Measurements from ENCODE around the gene MNT.

MNT gene

DNA sequence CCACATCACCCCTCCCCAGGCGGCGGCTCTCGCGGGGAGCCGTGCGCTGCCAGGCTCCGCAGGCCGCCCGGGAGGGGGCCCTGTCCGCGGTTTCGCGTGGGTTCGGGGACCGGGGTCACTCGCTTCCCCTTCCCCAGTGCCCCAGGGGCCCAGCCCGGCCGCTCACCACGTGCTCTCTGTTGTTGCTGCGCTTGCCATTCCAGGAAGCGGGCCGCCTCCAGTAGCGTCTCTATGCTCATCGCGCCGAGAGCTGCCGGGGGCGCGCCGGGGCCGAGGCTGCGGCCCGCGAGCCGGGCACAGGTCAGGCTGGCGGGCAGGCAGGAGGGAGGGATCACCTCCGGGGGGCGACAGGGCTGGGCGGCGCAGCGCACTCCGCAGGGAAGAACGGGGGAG is 390 bp downstream of the MNT start:
- Histone ChIP-seq H3K27me3 (no peaks in the 10 kb centered on the region), H3K36me3 (no peaks in the 10 kb centered on the region), H3K9me3 (no peaks in the 10 kb centered on the region), H3K4me3 (ENCODE audit: low read depth in 1 of 2, low read length in 1 of 2) (peak overlapping the region; percentile 69 to 95), H3K4me1 (ENCODE audit: control insufficient read depth in 1 of 2, insufficient read depth in 1 of 2, low read depth in 1 of 2, low read length in 1 of 2) (peaks cover 75 to 82% of the 10 kb centered on the region in 2 experiments), H3K27ac (peak overlapping the region; percentile 100)
- peak; percentile 10 for TF ChIP-seq CTCF (IDR thresholded peaks at IDR 0.05)

GRCh38 chr17:2399572-2400473 is 1.0 kb downstream of the MNT start:
- peaks cover 79 to 85% of the 10 kb centered on the region in 2 experiments for H3K4me1 ChIP-seq (ENCODE audit: control insufficient read depth in 1 of 2, insufficient read depth in 1 of 2, low read depth in 1 of 2, low read length in 1 of 2)
- peak; percentile 13 for TF ChIP-seq CTCF (IDR thresholded peaks at IDR 0.05)
- peak overlapping the region; percentile 69 to 95 for H3K4me3 ChIP-seq (ENCODE audit: low read depth in 1 of 2, low read length in 1 of 2)
- H3K9me3 ChIP-seq, result no peaks in the 10 kb centered on the region
- no peaks in the 10 kb centered on the region for H3K27me3 ChIP-seq
- no peaks in the 10 kb centered on the region for H3K36me3 ChIP-seq
- peak overlapping the region; percentile 100 for H3K27ac ChIP-seq

GRCh38 chr17:2398655-2399571 is 1.9 kb downstream of the MNT start:
- no peak for TF ChIP-seq CTCF (IDR thresholded peaks at IDR 0.05)
- H3K4me3 ChIP-seq (ENCODE audit: low read depth in 1 of 2, low read length in 1 of 2), result peak overlapping the region; percentile 69 to 95
- H3K27me3 ChIP-seq, result no peaks in the 10 kb centered on the region
- peaks cover 78 to 87% of the 10 kb centered on the region in 2 experiments for H3K4me1 ChIP-seq (ENCODE audit: control insufficient read depth in 1 of 2, insufficient read depth in 1 of 2, low read depth in 1 of 2, low read length in 1 of 2)
- no peaks in the 10 kb centered on the region for H3K36me3 ChIP-seq
- no peaks in the 10 kb centered on the region for H3K9me3 ChIP-seq
- H3K27ac ChIP-seq, result peak overlapping the region; percentile 100

GRCh38 chr17:2398182-2398581 is 2.7 kb downstream of the MNT start:
- Histone ChIP-seq H3K4me1 (ENCODE audit: control insufficient read depth in 1 of 2, insufficient read depth in 1 of 2, low read depth in 1 of 2, low read length in 1 of 2) (peaks cover 71 to 83% of the 10 kb centered on the region in 2 experiments), H3K4me3 (ENCODE audit: low read depth in 1 of 2, low read length in 1 of 2) (peak overlapping the region; percentile 69 to 95), H3K27ac (peak overlapping the region; percentile 100), H3K36me3 (no peaks in the 10 kb centered on the region), H3K9me3 (no peaks in the 10 kb centered on the region), H3K27me3 (no peaks in the 10 kb centered on the region)
- TF ChIP-seq CTCF (IDR thresholded peaks at IDR 0.05), result no peak

DNA sequence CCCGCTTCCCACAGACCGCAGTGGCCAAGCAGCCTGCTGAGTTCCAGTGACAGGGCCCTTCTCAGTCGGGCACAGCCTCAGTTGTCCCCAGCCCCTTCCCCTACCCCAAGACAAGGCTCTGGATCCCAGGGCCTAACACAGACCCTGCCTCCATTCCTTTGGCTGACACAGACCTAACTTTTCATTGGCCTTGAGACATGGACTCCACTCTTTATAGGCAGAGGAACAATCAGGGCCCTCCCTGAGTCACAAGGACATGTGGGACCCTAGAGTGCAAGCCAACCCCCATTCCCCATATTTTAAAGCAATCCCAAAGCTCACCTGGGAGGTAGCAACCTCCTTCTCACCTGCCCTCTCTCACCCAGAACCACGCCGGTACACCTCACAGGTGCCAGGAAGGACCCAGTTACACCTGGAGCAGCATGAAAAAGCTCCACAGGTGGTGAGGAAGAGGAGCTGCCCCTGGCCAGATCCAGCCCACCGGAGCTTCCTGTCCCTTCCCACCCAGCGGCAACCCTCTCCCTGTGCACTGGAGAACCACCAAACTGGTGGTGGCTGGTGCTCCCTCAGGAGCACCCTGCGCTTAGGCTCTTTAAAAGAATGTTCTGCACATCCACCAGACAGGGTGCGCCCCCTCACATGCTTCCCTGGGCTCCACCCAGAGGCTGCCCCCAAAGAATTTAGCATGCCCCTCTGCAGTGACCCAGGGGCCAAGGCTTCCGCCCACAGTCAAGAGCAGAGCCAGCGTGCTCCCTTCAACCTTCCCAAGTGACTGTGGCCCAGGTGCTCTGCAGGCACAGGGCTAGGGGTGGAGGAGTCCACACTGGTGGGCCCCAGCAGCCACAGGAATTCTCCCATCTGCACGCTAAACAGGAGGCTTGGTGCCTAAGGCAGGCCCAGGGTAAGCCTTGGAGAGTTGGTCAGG is 3.4 kb downstream of the MNT start:
- Histone ChIP-seq H3K27ac (peak overlapping the region; percentile 100), H3K27me3 (no peaks in the 10 kb centered on the region), H3K9me3 (no peaks in the 10 kb centered on the region), H3K36me3 (no peaks in the 10 kb centered on the region), H3K4me1 (ENCODE audit: control insufficient read depth in 1 of 2, insufficient read depth in 1 of 2, low read depth in 1 of 2, low read length in 1 of 2) (peaks cover 65 to 83% of the 10 kb centered on the region in 2 experiments), H3K4me3 (ENCODE audit: low read depth in 1 of 2, low read length in 1 of 2) (peak overlapping the region; percentile 69 to 95)
- no peak for TF ChIP-seq CTCF (IDR thresholded peaks at IDR 0.05)
